ENCODE measurements around the gene ARID5A. TPM values are rescaled to one million over a fixed set of nuclear protein-coding genes. Genes with fewer than 3 reads are reported as not detected.

Gene ARID5A
- total and polyA plus RNA-seq, 2 experiments from 2014 or later: 15.2 to 19.5 TPM

DNA sequence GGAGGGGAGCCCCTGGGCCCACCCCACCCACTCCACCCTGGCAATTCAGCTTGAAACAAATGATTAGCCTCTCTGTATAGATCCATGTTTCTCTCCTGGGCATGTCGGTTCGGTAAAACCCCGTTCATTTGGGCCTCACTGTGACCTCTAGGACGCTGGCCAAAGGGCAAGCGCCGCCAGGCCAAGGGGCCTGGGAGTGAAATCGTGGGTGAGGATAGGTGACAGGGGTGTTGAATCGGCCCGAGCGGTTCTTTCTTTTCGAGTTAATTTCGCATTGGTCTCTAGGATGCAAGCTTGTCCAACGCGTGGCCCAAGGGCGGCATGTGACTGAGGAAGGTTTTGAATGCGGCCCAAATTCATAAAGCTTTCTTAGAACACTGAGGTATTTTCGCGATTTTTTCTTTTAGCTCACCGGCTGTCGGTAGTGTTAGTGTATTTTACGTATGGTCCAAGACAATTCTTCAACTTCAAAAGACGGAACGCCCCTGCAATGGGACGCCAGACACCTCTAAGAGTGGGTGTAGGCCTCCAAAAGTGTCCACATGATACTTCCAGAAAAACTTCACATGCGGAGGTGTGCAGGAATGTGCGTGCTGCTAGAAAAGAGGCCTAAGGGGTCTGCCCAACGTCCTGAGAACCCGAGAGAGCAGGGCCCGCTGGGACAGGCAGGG is 9.8 kb upstream of the ARID5A start:
- Histone ChIP-seq H4K20me1 (ENCODE audit: insufficient read depth) (no peaks in the 10 kb centered on the region), H3K79me2 (ENCODE audit: insufficient read depth) (no peaks in the 10 kb centered on the region), H3K36me3 (ENCODE audit: low read depth) (no peaks in the 10 kb centered on the region), H3K9me2 (ENCODE audit: insufficient read depth) (no peaks in the 10 kb centered on the region), H3K27me3 (replicated peaks; ENCODE audit: insufficient read depth) (no peaks in the 10 kb centered on the region), H3K9me3 (ENCODE audit: low read depth) (no peaks in the 10 kb centered on the region), H3K4me2 (ENCODE audit: unreplicated experiment) (peak overlapping the region; percentile 72), H2AFZ (peak overlapping the region; percentile 94), H3F3A (ENCODE audit: insufficient read depth) (peaks cover 5% of the 10 kb centered on the region; the same call in 1 of the 2 replicates), H3K4me1 (ENCODE audit: insufficient read depth) (peaks cover 23% of the 10 kb centered on the region), H3K9ac (peak overlapping the region; percentile 87), H3K4me3 (peak overlapping the region; percentile 75), H3K27ac (no peak overlapping the region)
- DNase-seq: no peak
- 83 to 84% methylated on average over 29 of the region's 29 CpGs for WGBS, 2 experiments (ENCODE audit: low coverage in 1 of 2, low lambda C conversion rate in 2 of 2, missing lambda C conversion rate in 2 of 2)
- TF ChIP-seq EZH2 (IDR thresholded peaks at IDR 0.05; ENCODE audit: insufficient read depth, poor library complexity, severe bottlenecking) (no peak), EZH2phosphoT487 (IDR thresholded peaks at IDR 0.05; ENCODE audit: insufficient read depth, low read depth) (no peak)
- in situ Hi-C loops (cut with MboI): no loop called here

DNA sequence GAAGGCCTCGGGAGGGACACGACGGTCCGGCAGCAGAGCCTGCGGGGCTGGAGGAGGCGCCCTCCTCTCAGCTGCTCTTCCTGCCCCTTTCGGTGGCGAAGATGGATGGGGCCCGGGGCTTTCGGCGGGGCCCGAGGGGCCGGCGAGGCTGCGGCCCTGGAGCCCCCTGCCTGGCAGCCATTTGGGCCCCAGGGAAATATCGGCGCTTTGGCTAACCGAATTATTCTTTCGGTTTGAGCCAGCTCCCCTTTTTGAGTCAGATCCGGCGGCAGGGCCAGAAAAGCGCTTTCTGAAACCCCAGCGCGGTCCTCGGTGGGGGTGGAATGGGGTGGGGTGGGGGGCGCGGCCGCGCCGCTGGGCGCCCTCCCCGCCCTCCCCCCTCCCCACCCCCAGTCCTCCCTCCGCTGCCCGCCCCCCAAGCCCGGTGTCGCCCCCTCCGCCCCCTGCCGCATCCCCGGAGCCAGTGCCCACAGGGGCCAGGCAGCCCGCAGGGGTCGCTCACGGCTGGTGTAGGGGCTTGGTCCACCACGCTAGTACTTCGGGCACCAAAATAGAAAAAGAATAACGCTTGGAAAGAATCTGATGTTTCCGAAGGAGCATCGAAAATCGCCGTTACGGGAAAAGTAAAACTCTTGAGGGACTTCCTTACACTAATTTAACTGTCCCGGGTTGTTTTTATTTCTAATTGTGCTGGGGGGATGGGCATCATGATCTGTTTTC is 9.1 kb upstream of the ARID5A start:
- H3K27ac ChIP-seq: peak overlapping the region; percentile 4; the same call in 1 of the 2 replicates
- no peaks in the 10 kb centered on the region for H3K27me3 ChIP-seq (replicated peaks; ENCODE audit: insufficient read depth)
- peak overlapping the region; percentile 90 for H3K4me2 ChIP-seq (ENCODE audit: unreplicated experiment)
- in situ Hi-C loops (cut with MboI): no loop called here
- H3K4me1 ChIP-seq (ENCODE audit: insufficient read depth): peaks cover 27% of the 10 kb centered on the region
- peak; percentile 77 for DNase-seq
- 6 to 7% methylated on average over 25 to 48 of the region's 51 CpGs for WGBS, 2 experiments (ENCODE audit: low coverage in 1 of 2, low lambda C conversion rate in 2 of 2, missing lambda C conversion rate in 2 of 2)
- H3K36me3 ChIP-seq (ENCODE audit: low read depth): no peaks in the 10 kb centered on the region
- H3K79me2 ChIP-seq (ENCODE audit: insufficient read depth): no peaks in the 10 kb centered on the region
- peak overlapping the region; percentile 87 for H3K9ac ChIP-seq
- TF ChIP-seq EZH2phosphoT487 (IDR thresholded peaks at IDR 0.05; ENCODE audit: insufficient read depth, low read depth): no peak
- no peak for TF ChIP-seq EZH2 (IDR thresholded peaks at IDR 0.05; ENCODE audit: insufficient read depth, poor library complexity, severe bottlenecking)
- H2AFZ ChIP-seq: peak overlapping the region; percentile 94
- peaks cover 6% of the 10 kb centered on the region; the same call in 1 of the 2 replicates for H3F3A ChIP-seq (ENCODE audit: insufficient read depth)
- H3K9me3 ChIP-seq (ENCODE audit: low read depth): no peaks in the 10 kb centered on the region
- peak overlapping the region; percentile 75 for H3K4me3 ChIP-seq
- H3K9me2 ChIP-seq (ENCODE audit: insufficient read depth): no peaks in the 10 kb centered on the region
- no peaks in the 10 kb centered on the region for H4K20me1 ChIP-seq (ENCODE audit: insufficient read depth)

DNA sequence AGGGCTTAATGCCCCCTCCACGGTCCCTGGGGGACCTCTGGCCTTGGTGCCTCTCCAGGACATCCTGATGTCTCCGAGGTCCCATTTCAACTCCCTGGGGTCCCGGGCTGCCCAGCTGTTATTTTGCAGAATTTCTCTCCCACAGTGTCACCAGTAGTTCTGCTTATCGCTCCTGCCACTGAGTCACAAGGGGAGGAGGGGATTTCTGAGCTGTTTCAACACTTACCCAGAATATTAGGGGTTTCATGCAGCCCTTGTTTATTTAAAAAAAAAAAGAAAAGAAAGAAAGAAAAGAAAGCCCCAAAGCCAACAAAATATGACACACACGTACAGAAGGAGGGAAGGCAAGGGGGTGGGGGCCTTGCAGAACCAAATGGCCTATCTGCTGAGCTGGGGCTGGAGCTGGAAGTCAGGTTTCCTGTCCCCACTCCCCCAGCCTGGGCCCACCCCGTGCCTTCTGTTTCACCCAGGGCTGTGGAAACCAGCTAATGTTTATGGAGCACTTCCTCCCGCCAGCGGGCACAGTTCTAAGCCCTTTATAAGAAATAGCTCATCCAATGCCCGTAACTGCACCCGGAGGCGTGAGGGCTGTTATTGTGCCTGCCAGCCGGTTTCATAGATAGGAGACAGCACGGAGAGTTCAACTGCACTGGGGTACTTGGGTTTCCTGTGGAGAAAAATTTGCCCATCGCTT is 8.4 kb upstream of the ARID5A start:
- TF ChIP-seq EZH2 (IDR thresholded peaks at IDR 0.05; ENCODE audit: insufficient read depth, poor library complexity, severe bottlenecking): no peak
- TF ChIP-seq EZH2phosphoT487 (IDR thresholded peaks at IDR 0.05; ENCODE audit: insufficient read depth, low read depth): no peak
- Histone ChIP-seq H3K79me2 (ENCODE audit: insufficient read depth) (no peaks in the 10 kb centered on the region), H3K9ac (peak overlapping the region; percentile 87), H3K27ac (peak overlapping the region; percentile 4; the same call in 1 of the 2 replicates), H3K4me3 (peak overlapping the region; percentile 75), H4K20me1 (ENCODE audit: insufficient read depth) (no peaks in the 10 kb centered on the region), H3K9me2 (ENCODE audit: insufficient read depth) (no peaks in the 10 kb centered on the region), H3K36me3 (ENCODE audit: low read depth) (no peaks in the 10 kb centered on the region), H3K4me1 (ENCODE audit: insufficient read depth) (peaks cover 34% of the 10 kb centered on the region), H3F3A (ENCODE audit: insufficient read depth) (peaks cover 13% of the 10 kb centered on the region), H3K27me3 (replicated peaks; ENCODE audit: insufficient read depth) (no peaks in the 10 kb centered on the region), H2AFZ (peak overlapping the region; percentile 68), H3K9me3 (ENCODE audit: low read depth) (no peaks in the 10 kb centered on the region), H3K4me2 (ENCODE audit: unreplicated experiment) (peak overlapping the region; percentile 90)
- WGBS, 2 experiments (ENCODE audit: low coverage in 1 of 2, low lambda C conversion rate in 2 of 2, missing lambda C conversion rate in 2 of 2): 36 to 49% methylated on average over 14 of the region's 14 CpGs
- DNase-seq: peak; percentile 48
- in situ Hi-C loops (cut with MboI): no loop called here

DNA sequence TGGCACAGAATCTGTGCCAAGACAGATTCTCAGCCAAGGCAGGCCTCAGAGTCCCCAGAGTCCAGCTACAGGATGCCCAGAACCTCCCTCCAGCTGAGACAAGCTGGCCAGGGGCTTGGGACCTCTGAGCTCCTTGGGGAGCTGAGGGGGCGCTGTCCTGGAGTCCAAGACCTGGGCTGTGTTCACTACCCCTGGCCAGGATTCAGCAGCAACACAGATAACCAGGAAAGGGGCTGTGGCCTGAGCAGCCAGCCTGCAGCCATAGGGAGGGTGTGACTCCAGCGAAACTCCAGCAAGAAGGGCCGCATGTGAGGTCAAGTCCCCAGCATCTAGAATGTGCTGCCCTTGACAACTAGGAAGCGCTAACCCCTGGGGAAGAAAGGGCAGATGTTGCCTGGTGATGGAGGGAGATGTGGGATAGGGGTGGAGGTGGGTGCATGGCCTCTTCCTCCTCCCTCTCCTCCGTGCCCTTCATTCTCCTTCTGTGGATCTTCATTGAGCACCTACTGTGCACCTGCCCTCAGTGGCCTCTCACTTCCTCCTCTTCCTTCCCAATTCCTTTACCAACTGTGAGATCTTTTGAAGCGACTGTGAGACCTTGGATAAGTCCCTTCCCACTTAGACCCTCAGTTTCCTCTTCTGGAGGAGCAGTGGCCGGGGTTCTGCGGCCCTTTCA is 7.7 kb upstream of the ARID5A start:
- DNase-seq: no peak
- Histone ChIP-seq H3K4me3 (no peak overlapping the region), H3K9me3 (ENCODE audit: low read depth) (no peaks in the 10 kb centered on the region), H3K4me2 (ENCODE audit: unreplicated experiment) (no peak overlapping the region), H3K9ac (no peak overlapping the region), H3K27me3 (replicated peaks; ENCODE audit: insufficient read depth) (no peaks in the 10 kb centered on the region), H4K20me1 (ENCODE audit: insufficient read depth) (no peaks in the 10 kb centered on the region), H3K36me3 (ENCODE audit: low read depth) (no peaks in the 10 kb centered on the region), H2AFZ (peak overlapping the region; percentile 68; the same call in 1 of the 2 replicates), H3K9me2 (ENCODE audit: insufficient read depth) (no peaks in the 10 kb centered on the region), H3K79me2 (ENCODE audit: insufficient read depth) (no peaks in the 10 kb centered on the region), H3F3A (ENCODE audit: insufficient read depth) (peaks cover 20% of the 10 kb centered on the region), H3K4me1 (ENCODE audit: insufficient read depth) (peaks cover 37% of the 10 kb centered on the region), H3K27ac (no peak overlapping the region)
- 93 to 98% methylated on average over 8 of the region's 8 CpGs for WGBS, 2 experiments (ENCODE audit: low coverage in 1 of 2, low lambda C conversion rate in 2 of 2, missing lambda C conversion rate in 2 of 2)
- TF ChIP-seq EZH2 (IDR thresholded peaks at IDR 0.05; ENCODE audit: insufficient read depth, poor library complexity, severe bottlenecking) (no peak), EZH2phosphoT487 (IDR thresholded peaks at IDR 0.05; ENCODE audit: insufficient read depth, low read depth) (no peak)
- in situ Hi-C loops (cut with MboI): no loop called here

All from GM23248 (cell line).